ENCODE measurements around the gene THSD7B.

THSD7B gene

GRCh38 chr2:137507237-137507636 lies 741.9 kb downstream of the THSD7B start:
- ChIA-PET POLR2A (no interaction called here), CTCF (no interaction called here)
- TF ChIP-seq CTCF (IDR thresholded peaks at IDR 0.05; ENCODE audit: insufficient read depth, low read length, missing control alignments) = no peak
- H3K4me3 ChIP-seq (ENCODE audit: low read depth, low read length) = no peak overlapping the region
- no peak for DNase-seq (ENCODE audit: low read depth, low spot score)

GRCh38 chr2:137508739-137509384 lies 743.5 kb downstream of the THSD7B start:
- no peak for DNase-seq (ENCODE audit: low read depth, low spot score)
- ChIA-PET POLR2A (no interaction called here), CTCF (no interaction called here)
- no peak for TF ChIP-seq CTCF (IDR thresholded peaks at IDR 0.05; ENCODE audit: insufficient read depth, low read length, missing control alignments)
- H3K4me3 ChIP-seq (ENCODE audit: low read depth, low read length) = no peak overlapping the region

- H3K4me3 ChIP-seq (ENCODE audit: low read depth, low read length) = no peak overlapping the region
- CTCF ChIA-PET = no interaction called here
- POLR2A ChIA-PET = no interaction called here
- no peak for TF ChIP-seq CTCF (IDR thresholded peaks at IDR 0.05; ENCODE audit: insufficient read depth, low read length, missing control alignments)
- no peak for DNase-seq (ENCODE audit: low read depth, low spot score)
These were observed 746.2 kb downstream of the THSD7B start for GRCh38 chr2:137511526-137511925.

GRCh38 chr2:137521653-137522619 lies 756.6 kb downstream of the THSD7B start:
- ChIA-PET POLR2A (no interaction called here), CTCF (interaction anchor here (0.6 kb wide), 1 partner anchor 10 kb away, joined by 3 read pairs; no protein-coding TSS in a partner anchor)
- no peak for TF ChIP-seq CTCF (IDR thresholded peaks at IDR 0.05; ENCODE audit: insufficient read depth, low read length, missing control alignments)
- no peak overlapping the region for H3K4me3 ChIP-seq (ENCODE audit: low read depth, low read length)
- no peak for DNase-seq (ENCODE audit: low read depth, low spot score)

- ChIA-PET CTCF (no interaction called here), POLR2A (no interaction called here)
- no peak for TF ChIP-seq CTCF (IDR thresholded peaks at IDR 0.05; ENCODE audit: insufficient read depth, low read length, missing control alignments)
- DNase-seq (ENCODE audit: low read depth, low spot score) = no peak
- H3K4me3 ChIP-seq (ENCODE audit: low read depth, low read length) = no peak overlapping the region
These were observed 757.3 kb downstream of the THSD7B start for GRCh38 chr2:137522620-137523011.

GRCh38 chr2:137523931-137524330 lies 758.6 kb downstream of the THSD7B start:
- ChIA-PET POLR2A (no interaction called here), CTCF (no interaction called here)
- no peak for DNase-seq (ENCODE audit: low read depth, low spot score)
- no peak for TF ChIP-seq CTCF (IDR thresholded peaks at IDR 0.05; ENCODE audit: insufficient read depth, low read length, missing control alignments)
- no peak overlapping the region for H3K4me3 ChIP-seq (ENCODE audit: low read depth, low read length)

All from AG04449 (cell line).